Tibial artery (tissue), 4 donors: ENCODE measurements around the gene MBD3L1.

ENCODE experiments used
- DNase-seq, 2 donors: peaks; one replicate each; pipeline ENCODE4 v3.0.0-alpha.2; 2019
- H3K27ac ChIP-seq, 2 donors: fragments of 200-600 bp; sonication (generic) in 1 of 2; 1 replicate in 1 of 2; 2 replicates in 1 of 2; pipeline ENCODE4 v1.5.1; 2018 to 2019; ENCODE audit warnings: mild to moderate bottlenecking in 1 of 2
- H3K27me3 ChIP-seq, 2 donors: fragments of 200-600 bp; sonication (generic) in 1 of 2; one replicate each; pipeline versions ENCODE4 v1.5.1 to v1.6.0; 2016 to 2019
- H3K36me3 ChIP-seq, 3 donors: fragments of 200-600 bp; sonication (generic) in 2 of 3; one replicate each; pipeline ENCODE4 v1.5.1; 2016 to 2019; ENCODE audit warnings: mild to moderate bottlenecking in 2 of 3
- H3K4me1 ChIP-seq, 4 donors: fragments of 200-600 bp; sonication (generic) in 2 of 4; 1 replicate in 3 of 4; 2 replicates in 1 of 4; pipeline ENCODE4 v1.5.1; 2016 to 2019
- H3K4me3 ChIP-seq, 2 donors: fragments of 200-600 bp; sonication (generic) in 1 of 2; 1 replicate in 1 of 2; 2 replicates in 1 of 2; pipeline ENCODE4 v1.5.1; 2018 to 2019; ENCODE audit warnings: mild to moderate bottlenecking in 2 of 2
- H3K9me3 ChIP-seq, 3 donors: fragments of 200-600 bp; sonication (generic) in 1 of 3; one replicate each; pipeline ENCODE4 v1.5.1; 2016 to 2019
- CTCF ChIP-seq, 2 experiments: fragments of 200-600 bp in 1 of 2; fragments of 450-650 bp in 1 of 2; IDR thresholded peaks; one replicate each; pipeline ENCODE4 v1.5.1; 2017 to 2019; ENCODE audit warnings: antibody characterized with exemption in 2 of 2, mild to moderate bottlenecking in 1 of 2, moderate library complexity in 1 of 2
- intact Hi-C: fragments of 100-400 bp; cut with DNase I; formaldehyde crosslinking; loops from one replicate; pipeline ENCODE4 v1.15.0; 2023; ENCODE audit warnings: low total_unique reads

The MBD3L1 gene

DNA sequence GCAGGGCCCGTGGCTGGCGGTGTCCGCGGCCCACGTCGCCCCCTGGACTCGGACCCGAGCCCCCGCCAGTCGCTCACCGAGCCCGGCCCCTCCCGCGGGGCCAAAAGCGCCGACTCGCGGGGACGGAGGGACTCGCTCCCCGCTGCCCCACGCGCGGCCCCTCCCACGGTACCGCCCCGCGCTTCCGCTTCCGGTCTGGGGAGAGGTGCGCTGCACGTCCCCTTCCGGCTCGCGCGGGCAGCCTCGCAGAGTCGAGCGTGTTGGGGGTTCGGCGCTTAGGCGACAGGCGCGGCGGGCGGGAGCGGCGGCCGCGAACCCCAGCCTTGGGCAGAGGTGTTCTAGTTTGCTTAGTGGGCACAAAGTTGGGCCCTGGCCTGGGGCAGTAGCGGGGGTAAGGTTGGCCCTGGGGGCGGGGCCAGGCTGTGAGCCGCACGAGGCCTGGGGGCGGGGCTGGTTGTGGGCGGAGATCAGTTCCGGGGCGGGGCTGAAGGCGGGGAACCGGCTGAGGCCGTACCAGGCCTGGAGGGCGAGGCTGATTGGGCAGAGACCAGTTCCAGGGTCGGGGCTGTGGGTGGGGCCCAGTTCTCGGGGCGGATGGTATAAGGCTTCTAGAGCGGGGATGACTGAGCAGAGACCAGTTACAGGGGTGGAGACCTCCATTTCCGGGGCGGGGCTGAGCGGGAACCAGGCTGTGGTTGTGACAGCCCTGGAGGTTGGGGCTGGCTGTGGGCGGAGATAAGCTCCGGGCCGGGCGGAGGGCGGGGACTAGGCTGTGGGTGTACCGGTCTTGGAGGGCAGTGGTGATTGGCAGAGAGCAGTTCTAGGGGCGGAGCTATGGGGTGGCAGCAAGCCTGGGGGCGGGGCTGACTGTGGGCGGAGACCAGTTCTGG, at the start of gene MBD3L1, which contains the start of gene ZNF558:
MBD3L1 (plus strand) TSS at position 246 of the 890 bp plus-strand sequence. CDS start 10,302 bp downstream, outside the sequence.
ZNF558 (minus strand) TSS at position 173 of the 890 bp plus-strand sequence. CDS start 9,645 bp downstream, outside the sequence.
- Histone ChIP-seq H3K36me3 (peaks cover 4 to 34% (median 30%) of the 10 kb centered on the region in 3 donors), H3K4me3 (peak within 1 kb of the TSS; percentile 61 to 90), H3K4me1 (peaks cover 0 to 11% (median 7%) of the 10 kb centered on the region in 4 donors), H3K27ac (peak within 1 kb of the TSS; percentile 86 to 96), H3K9me3 (no peaks in the 10 kb centered on the region), H3K27me3 (no peaks in the 10 kb centered on the region)
- peak; percentile 16 to 32 for TF ChIP-seq CTCF (IDR thresholded peaks at IDR 0.05)
- DNase-seq = peak; percentile 99 to 100
- intact Hi-C loops = no loop called here

DNA sequence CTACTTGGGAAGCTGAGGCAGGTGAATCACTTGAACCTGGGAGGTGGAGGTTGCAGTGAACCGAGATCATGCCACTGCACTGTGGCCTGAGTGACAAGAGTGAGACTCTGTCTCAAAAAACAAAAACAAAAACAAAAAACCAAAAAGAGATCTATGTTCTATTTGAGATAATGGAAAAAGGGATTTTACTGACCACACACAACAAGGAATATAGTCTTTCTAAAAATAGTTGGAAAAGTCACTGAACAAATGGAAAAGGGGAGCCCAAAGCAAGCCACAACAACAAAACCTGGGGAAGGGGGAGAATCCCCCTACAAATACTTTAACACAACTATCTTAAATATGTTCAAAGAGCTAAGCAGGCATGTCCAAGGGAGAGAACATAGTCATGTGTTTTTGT, 37.4 kb upstream of the MBD3L1 start:
- Histone ChIP-seq H3K9me3 (peaks cover 0 to 32% (median 27%) of the 10 kb centered on the region in 3 donors), H3K36me3 (no peaks in the 10 kb centered on the region), H3K27me3 (no peaks in the 10 kb centered on the region), H3K4me1 (no peaks in the 10 kb centered on the region), H3K27ac (no peak overlapping the region), H3K4me3 (no peak overlapping the region)
- DNase-seq = no peak
- TF ChIP-seq CTCF (IDR thresholded peaks at IDR 0.05) = no peak
- intact Hi-C loops = no loop called here

- H3K36me3 ChIP-seq = peaks cover 68 to 92% (median 82%) of the 10 kb centered on the region in 3 donors
- no peak overlapping the region for H3K27ac ChIP-seq
- intact Hi-C loops = no loop called here
- no peak for DNase-seq
- H3K27me3 ChIP-seq = no peaks in the 10 kb centered on the region
- peaks cover 20 to 100% (median 83%) of the 10 kb centered on the region in 3 donors for H3K9me3 ChIP-seq
- H3K4me3 ChIP-seq = no peak overlapping the region
- TF ChIP-seq CTCF (IDR thresholded peaks at IDR 0.05) = no peak
- no peaks in the 10 kb centered on the region for H3K4me1 ChIP-seq
Observed at GRCh38 chr19:8806661-8807060, 25.5 kb upstream of the MBD3L1 start.

GRCh38 chr19:8811315-8812172, 20.6 kb upstream of the MBD3L1 start:
- DNase-seq = no peak
- H3K4me1 ChIP-seq = no peaks in the 10 kb centered on the region
- H3K27me3 ChIP-seq = no peaks in the 10 kb centered on the region
- intact Hi-C loops = no loop called here
- peaks cover 100% of the 10 kb centered on the region in 3 donors for H3K36me3 ChIP-seq
- no peak for TF ChIP-seq CTCF (IDR thresholded peaks at IDR 0.05)
- peaks cover 38 to 100% (median 95%) of the 10 kb centered on the region in 3 donors for H3K9me3 ChIP-seq
- H3K27ac ChIP-seq = no peak overlapping the region
- H3K4me3 ChIP-seq = no peak overlapping the region

- H3K4me3 ChIP-seq = no peak overlapping the region
- intact Hi-C loops = no loop called here
- TF ChIP-seq CTCF (IDR thresholded peaks at IDR 0.05) = no peak
- H3K27ac ChIP-seq = no peak overlapping the region
- H3K36me3 ChIP-seq = peaks cover 100% of the 10 kb centered on the region in 3 donors
- H3K27me3 ChIP-seq = no peaks in the 10 kb centered on the region
- H3K9me3 ChIP-seq = peaks cover 32 to 100% (median 93%) of the 10 kb centered on the region in 3 donors
- no peak for DNase-seq
- no peaks in the 10 kb centered on the region for H3K4me1 ChIP-seq
Observed at GRCh38 chr19:8814176-8814575, 18.0 kb upstream of the MBD3L1 start.
